HG02571 (cell line): ENCODE measurements around the gene CEP19.

Source experiments
- ATAC-seq: cut with Tn5 transposase; IDR thresholded peaks from one replicate; pipeline ENCODE4 v1.9.1; 2021; ENCODE audit warnings: mild to moderate bottlenecking, moderate library complexity; ENCODE audit not compliant: unreplicated experiment

The CEP19 gene

DNA sequence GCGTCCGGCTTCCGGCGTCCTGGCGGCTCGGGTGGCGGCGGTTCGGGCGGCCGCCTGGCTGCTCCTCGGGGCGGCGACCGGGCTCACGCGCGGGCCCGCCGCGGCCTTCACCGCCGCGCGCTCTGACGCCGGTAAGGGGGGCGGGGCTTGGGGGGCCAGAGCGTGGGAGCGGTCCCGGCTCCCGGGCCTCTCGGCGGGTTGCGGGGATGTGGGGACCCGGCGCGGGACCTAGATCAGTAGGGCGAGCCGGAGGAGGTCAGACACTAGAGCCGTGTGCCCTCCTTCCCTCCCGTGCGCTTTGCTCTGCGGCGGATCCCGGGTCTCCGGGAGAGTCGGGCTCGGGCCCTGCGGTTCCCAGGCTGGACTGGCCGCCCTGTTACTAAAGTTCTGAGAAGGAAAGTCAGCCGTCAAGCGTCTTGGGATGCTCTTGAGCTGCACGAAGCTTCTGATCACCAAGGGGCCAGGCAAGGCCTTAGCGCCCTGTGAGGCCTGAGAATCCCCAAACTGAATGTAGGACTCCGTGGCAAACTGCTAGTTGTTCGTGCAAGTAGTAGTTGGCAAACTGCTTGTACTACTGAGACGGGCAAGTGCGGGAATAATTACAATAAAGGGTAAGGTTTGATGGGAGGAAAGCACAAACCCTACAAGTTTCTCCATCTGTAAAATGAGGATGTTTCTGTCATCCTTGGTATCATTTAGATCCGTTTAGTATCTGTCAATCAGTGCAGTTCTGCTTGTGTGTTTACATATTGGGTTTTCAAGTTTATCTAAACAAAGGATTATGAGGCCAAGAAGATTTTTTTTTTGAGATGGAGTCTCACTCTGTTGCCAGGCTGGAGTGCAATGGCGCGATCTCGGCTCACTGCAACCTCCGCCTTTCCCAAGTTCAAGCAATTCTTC is 714 bp upstream of the CEP19 start:
- ATAC-seq = peak; percentile 52

- ATAC-seq = no peak
Measured at GRCh38 chr3:196708467-196708866, 3.6 kb downstream of the CEP19 start.

- ATAC-seq = no peak
Measured at GRCh38 chr3:196707566-196707965, 4.5 kb downstream of the CEP19 start.

GRCh38 chr3:196706731-196707130 is 5.3 kb downstream of the CEP19 start:
- ATAC-seq = no peak

- no peak for ATAC-seq
Measured at GRCh38 chr3:196706327-196706726, 5.7 kb downstream of the CEP19 start.

GRCh38 chr3:196700801-196701200 is 11.2 kb downstream of the CEP19 start:
- no peak for ATAC-seq

DNA sequence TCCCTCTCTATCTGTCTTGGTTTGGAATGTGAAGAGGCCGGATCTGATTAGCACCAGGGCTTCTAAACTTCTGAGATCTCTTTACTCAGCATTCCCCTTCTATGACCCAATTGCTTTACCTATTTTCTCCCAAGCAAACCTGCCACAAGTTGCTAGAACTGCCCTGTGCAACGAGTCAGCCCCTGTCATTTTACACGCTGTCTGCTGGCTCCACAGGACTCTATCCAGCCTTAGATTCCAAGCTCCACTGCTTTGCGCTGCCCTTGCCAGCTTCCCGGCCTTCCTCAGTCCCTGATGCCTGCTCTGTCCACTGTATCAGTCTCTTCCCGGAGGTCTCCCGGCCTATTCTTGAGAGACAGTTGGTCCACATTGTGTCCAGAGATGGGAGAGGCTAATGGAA is 12.3 kb downstream of the CEP19 start:
- ATAC-seq = no peak

GRCh38 chr3:196697270-196697669 is 14.8 kb downstream of the CEP19 start:
- ATAC-seq = no peak

- no peak for ATAC-seq
Measured at GRCh38 chr3:196695849-196696226, 16.2 kb downstream of the CEP19 start.

- ATAC-seq = no peak
Measured at GRCh38 chr3:196694941-196695848, 16.9 kb downstream of the CEP19 start.

GRCh38 chr3:196694202-196694638 is 17.8 kb downstream of the CEP19 start:
- ATAC-seq = no peak

DNA sequence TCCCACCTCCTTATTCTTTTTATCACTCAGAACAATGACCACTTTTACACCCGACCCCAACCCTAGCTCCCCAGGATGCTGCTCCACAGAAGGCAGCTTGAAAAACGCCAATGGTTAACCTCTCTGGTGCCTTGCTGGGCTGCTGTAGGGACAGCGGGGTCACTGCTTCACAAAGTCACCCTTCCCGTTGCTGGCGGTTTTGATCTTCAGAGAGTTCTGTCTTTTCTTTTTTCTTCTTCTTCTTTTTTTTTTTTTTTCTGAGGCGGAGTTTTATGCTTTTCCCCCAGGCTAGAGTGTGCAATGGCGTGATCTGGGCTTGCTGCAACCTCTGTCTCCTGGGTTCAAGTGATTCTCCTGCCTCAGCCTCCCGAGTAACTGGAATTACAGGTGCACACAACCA is 20.7 kb downstream of the CEP19 start:
- ATAC-seq = no peak

DNA sequence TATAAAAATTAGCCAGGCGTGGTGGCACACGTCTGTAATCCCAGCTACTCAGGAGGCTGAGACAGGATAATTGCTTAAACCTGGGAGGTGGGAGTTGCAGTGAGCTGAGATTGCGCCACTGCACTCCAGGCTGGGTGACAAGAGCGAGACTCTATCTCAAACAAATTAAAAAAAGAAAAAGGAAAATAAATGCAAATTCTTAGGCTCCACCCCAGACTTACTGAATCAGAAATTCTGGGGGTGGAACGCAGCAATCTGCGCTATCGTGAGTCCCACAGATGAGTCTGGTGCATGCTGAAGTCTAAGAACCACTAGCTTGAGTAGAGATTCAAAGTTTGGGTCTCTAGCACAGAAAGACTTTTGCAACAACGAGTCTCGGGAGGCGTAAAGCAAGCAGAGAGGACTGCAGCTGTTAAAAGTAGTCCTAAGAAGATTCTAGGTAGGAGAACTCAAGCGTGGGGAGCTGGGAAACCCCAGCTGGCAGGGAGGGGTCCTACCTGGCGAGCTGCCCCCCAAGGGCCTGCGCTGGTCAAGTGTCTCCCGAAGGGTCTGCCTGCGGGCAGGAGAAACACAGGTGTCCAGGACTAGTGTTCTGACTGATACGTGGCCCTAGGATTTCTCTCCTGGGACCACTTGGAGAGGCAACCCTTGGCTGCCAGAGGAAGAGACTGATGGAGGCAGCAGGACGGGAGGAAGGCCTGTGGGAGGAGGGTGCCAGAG is 21.9 kb downstream of the CEP19 start:
- no peak for ATAC-seq

DNA sequence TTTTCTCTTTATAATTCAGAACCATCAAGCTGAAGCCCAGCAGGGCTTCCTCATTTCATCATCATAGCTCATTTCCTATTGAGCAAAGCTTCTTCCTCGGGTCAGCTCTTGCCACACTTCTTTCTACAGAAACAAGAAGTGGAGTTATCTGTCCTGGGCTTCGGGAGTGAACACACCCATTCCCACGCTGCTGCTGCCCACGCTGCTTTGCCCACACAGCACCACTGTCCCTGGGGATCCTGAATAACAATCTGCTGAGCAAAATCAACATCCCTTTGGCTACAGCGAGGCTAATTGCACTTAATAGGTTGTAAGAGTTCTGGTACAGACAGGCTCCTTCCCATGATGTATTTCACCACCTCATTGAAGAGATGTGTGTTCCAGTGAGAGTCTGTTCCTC is 23.7 kb downstream of the CEP19 start:
- no peak for ATAC-seq

GRCh38 chr3:196686436-196686835 is 25.6 kb downstream of the CEP19 start:
- no peak for ATAC-seq

- ATAC-seq = peak; percentile 82
Measured at GRCh38 chr3:196684548-196685407, 27.3 kb downstream of the CEP19 start.

DNA sequence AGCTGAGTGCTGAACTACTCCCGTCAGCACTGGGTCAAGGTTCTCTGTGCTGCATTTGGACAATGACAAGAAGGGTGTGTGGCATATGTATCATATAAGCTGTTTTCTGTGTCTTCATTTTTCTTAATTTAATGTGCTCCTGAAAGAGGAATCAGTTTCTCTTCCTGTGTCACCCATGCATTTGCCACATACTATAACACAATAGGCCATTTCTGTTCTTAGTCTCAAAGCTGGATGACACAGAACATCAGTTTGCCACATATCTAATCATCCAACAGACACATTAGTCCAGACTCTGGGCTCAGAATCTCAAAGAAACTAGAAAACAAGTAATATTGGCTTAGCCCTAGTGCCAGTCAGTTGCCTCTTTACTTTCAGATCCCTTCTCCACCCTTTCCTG is 34.1 kb downstream of the CEP19 start:
- no peak for ATAC-seq

DNA sequence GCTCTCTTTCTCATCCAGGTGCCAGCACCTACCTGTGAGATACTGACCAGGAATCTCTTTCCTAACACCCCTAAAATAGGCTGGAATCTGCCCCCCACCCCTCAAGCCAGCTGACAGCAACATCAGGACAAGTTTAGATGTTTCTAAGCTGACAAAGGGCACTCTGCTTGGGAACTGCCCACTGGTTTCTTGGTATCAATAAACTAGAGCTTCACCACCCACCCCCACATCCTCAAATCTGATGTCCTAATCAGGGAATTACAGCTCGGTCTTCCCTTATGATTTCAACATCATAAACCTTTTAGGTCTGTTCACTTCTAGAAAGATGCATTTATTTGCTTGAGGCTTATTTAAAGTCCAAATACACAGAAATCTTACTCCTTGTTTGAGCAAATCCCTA is 34.7 kb downstream of the CEP19 start:
- ATAC-seq = no peak

DNA sequence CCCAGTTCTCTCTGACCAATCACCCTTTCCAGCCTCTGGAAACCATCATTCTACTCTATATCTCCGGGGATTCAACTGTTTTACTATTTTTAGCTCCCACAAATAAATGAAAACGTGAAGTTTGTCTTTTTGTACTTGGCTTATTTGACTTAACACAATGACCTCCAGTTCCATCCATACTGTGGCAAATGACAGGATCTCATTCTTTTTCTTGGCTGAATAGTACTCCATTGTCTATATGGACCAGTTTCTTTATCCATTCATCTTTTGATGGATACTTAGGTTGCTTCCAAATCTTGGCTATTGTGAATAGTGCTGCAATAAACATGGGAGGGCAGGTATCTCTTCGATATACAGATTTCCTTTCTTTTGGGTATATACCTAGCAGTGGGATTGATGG is 38.4 kb downstream of the CEP19 start:
- no peak for ATAC-seq

DNA sequence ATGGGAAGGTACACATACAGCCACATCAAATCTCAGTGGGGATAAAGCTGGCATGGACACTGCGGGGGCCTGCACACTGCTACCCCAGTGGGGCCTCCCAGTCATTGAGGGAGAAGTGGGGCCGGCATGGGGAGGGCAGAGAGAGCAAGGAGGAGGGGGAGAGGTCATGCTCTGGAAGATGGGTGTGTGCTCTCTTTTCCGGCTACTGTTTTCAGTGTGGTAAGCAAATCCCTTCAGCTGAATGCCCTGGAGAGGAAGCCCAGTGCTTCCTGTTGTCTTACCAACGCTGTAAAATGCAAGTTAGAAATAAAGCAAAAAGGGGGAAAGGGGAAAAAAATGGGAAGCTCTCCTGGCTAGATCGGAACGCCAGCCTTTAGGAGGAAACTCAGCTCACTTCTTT is 41.7 kb downstream of the CEP19 start:
- no peak for ATAC-seq
